ENCODE data around the gene GFRA1.

GFRA1 gene

GRCh38 chr10:116298586-116298985 lies 25.6 kb upstream of the GFRA1 start:
- Histone ChIP-seq H3K9ac (no peak overlapping the region), H3K4me3 (no peak overlapping the region), H3K36me3 (no peaks in the 10 kb centered on the region), H4K20me1 (no peaks in the 10 kb centered on the region), H3K9me3 (no peaks in the 10 kb centered on the region), H3K4me2 (no peak overlapping the region), H3K27ac (no peak overlapping the region), H3K4me1 (no peaks in the 10 kb centered on the region), H3K27me3 (no peaks in the 10 kb centered on the region)
- no peak for TF ChIP-seq Cebpa-rat (IDR thresholded peaks at IDR 0.05)

- no peak overlapping the region for H3K9ac ChIP-seq
- H3K27ac ChIP-seq = no peak overlapping the region
- no peaks in the 10 kb centered on the region for H3K36me3 ChIP-seq
- no peak for TF ChIP-seq Cebpa-rat (IDR thresholded peaks at IDR 0.05)
- no peaks in the 10 kb centered on the region for H3K4me1 ChIP-seq
- H3K4me3 ChIP-seq = no peak overlapping the region
- no peaks in the 10 kb centered on the region for H4K20me1 ChIP-seq
- H3K4me2 ChIP-seq = no peak overlapping the region
- H3K27me3 ChIP-seq = no peaks in the 10 kb centered on the region
- no peaks in the 10 kb centered on the region for H3K9me3 ChIP-seq
Measured at GRCh38 chr10:116296291-116296721, 23.3 kb upstream of the GFRA1 start.

GRCh38 chr10:116292493-116292892 lies 19.5 kb upstream of the GFRA1 start:
- H4K20me1 ChIP-seq = no peaks in the 10 kb centered on the region
- no peaks in the 10 kb centered on the region for H3K9me3 ChIP-seq
- H3K4me2 ChIP-seq = no peak overlapping the region
- no peak overlapping the region for H3K4me3 ChIP-seq
- H3K27me3 ChIP-seq = no peaks in the 10 kb centered on the region
- peaks cover 1% of the 10 kb centered on the region for H3K4me1 ChIP-seq
- H3K27ac ChIP-seq = no peak overlapping the region
- no peak for TF ChIP-seq Cebpa-rat (IDR thresholded peaks at IDR 0.05)
- H3K9ac ChIP-seq = no peak overlapping the region
- no peaks in the 10 kb centered on the region for H3K36me3 ChIP-seq

GRCh38 chr10:116289652-116290051 lies 16.6 kb upstream of the GFRA1 start:
- no peak overlapping the region for H3K9ac ChIP-seq
- no peaks in the 10 kb centered on the region for H3K27me3 ChIP-seq
- no peaks in the 10 kb centered on the region for H4K20me1 ChIP-seq
- H3K9me3 ChIP-seq = no peaks in the 10 kb centered on the region
- H3K36me3 ChIP-seq = no peaks in the 10 kb centered on the region
- peaks cover 13% of the 10 kb centered on the region for H3K4me1 ChIP-seq
- TF ChIP-seq Cebpa-rat (IDR thresholded peaks at IDR 0.05) = no peak
- no peak overlapping the region for H3K4me3 ChIP-seq
- H3K4me2 ChIP-seq = no peak overlapping the region
- no peak overlapping the region for H3K27ac ChIP-seq

GRCh38 chr10:116287906-116288501 lies 15.0 kb upstream of the GFRA1 start:
- no peak overlapping the region for H3K9ac ChIP-seq
- TF ChIP-seq Cebpa-rat (IDR thresholded peaks at IDR 0.05) = no peak
- no peaks in the 10 kb centered on the region for H4K20me1 ChIP-seq
- no peaks in the 10 kb centered on the region for H3K27me3 ChIP-seq
- no peak overlapping the region for H3K4me3 ChIP-seq
- no peaks in the 10 kb centered on the region for H3K36me3 ChIP-seq
- no peak overlapping the region for H3K27ac ChIP-seq
- peaks cover 13% of the 10 kb centered on the region for H3K4me1 ChIP-seq
- H3K4me2 ChIP-seq = no peak overlapping the region
- no peaks in the 10 kb centered on the region for H3K9me3 ChIP-seq

- no peak for TF ChIP-seq Cebpa-rat (IDR thresholded peaks at IDR 0.05)
- no peaks in the 10 kb centered on the region for H3K27me3 ChIP-seq
Measured at GRCh38 chr10:116286626-116287200, 13.7 kb upstream of the GFRA1 start.

GRCh38 chr10:116281775-116282174 lies 8.8 kb upstream of the GFRA1 start:
- Histone ChIP-seq H3K9ac (no peak overlapping the region), H3K4me1 (peaks cover 5% of the 10 kb centered on the region), H3K9me3 (no peaks in the 10 kb centered on the region), H3K27ac (no peak overlapping the region), H3K27me3 (no peaks in the 10 kb centered on the region), H4K20me1 (no peaks in the 10 kb centered on the region), H3K4me3 (no peak overlapping the region), H3K4me2 (no peak overlapping the region), H3K36me3 (no peaks in the 10 kb centered on the region)
- no peak for TF ChIP-seq Cebpa-rat (IDR thresholded peaks at IDR 0.05)

More at GRCh38 chr10:116286626-116287200, 13.7 kb upstream of the GFRA1 start:
- no peak overlapping the region for H3K27ac ChIP-seq
- H3K9me3 ChIP-seq = no peaks in the 10 kb centered on the region
- no peaks in the 10 kb centered on the region for H4K20me1 ChIP-seq
- peak overlapping the region; percentile 56 for H3K4me2 ChIP-seq
- H3K9ac ChIP-seq = no peak overlapping the region
- H3K4me1 ChIP-seq = peaks cover 13% of the 10 kb centered on the region
- no peak overlapping the region for H3K4me3 ChIP-seq
- H3K36me3 ChIP-seq = no peaks in the 10 kb centered on the region

GRCh38 chr10:116278846-116279245 lies 5.8 kb upstream of the GFRA1 start:
- Histone ChIP-seq H4K20me1 (no peaks in the 10 kb centered on the region), H3K4me2 (no peak overlapping the region), H3K36me3 (no peaks in the 10 kb centered on the region), H3K9ac (no peak overlapping the region), H3K4me1 (no peaks in the 10 kb centered on the region), H3K27me3 (peaks cover 24% of the 10 kb centered on the region), H3K27ac (no peak overlapping the region), H3K9me3 (peaks cover 9% of the 10 kb centered on the region), H3K4me3 (no peak overlapping the region)
- no peak for TF ChIP-seq Cebpa-rat (IDR thresholded peaks at IDR 0.05)

GRCh38 chr10:116276981-116277380 lies 4.0 kb upstream of the GFRA1 start:
- H3K4me1 ChIP-seq = peaks cover 16% of the 10 kb centered on the region; the same call in 1 of the 2 replicates
- TF ChIP-seq Cebpa-rat (IDR thresholded peaks at IDR 0.05) = no peak
- no peaks in the 10 kb centered on the region for H3K36me3 ChIP-seq

GRCh38 chr10:116274064-116274904 lies 1.3 kb upstream of the GFRA1 start:
- H4K20me1 ChIP-seq = no peaks in the 10 kb centered on the region
- no peak for TF ChIP-seq Cebpa-rat (IDR thresholded peaks at IDR 0.05)
- peak overlapping the region; percentile 4; the same call in 1 of the 2 replicates for H3K4me3 ChIP-seq
- H3K4me1 ChIP-seq = peaks cover 23% of the 10 kb centered on the region; the same call in 1 of the 2 replicates
- H3K4me2 ChIP-seq = peak overlapping the region; percentile 82; the same call in 1 of the 2 replicates
- H3K27ac ChIP-seq = no peak overlapping the region
- H3K9me3 ChIP-seq = peaks cover 45% of the 10 kb centered on the region
- H3K27me3 ChIP-seq = peaks cover 69% of the 10 kb centered on the region
- no peaks in the 10 kb centered on the region for H3K36me3 ChIP-seq
- no peak overlapping the region for H3K9ac ChIP-seq

More at GRCh38 chr10:116276981-116277380, 4.0 kb upstream of the GFRA1 start:
- no peak overlapping the region for H3K9ac ChIP-seq
- peaks cover 27% of the 10 kb centered on the region for H3K9me3 ChIP-seq
- no peak overlapping the region for H3K4me2 ChIP-seq
- no peak overlapping the region for H3K4me3 ChIP-seq
- H4K20me1 ChIP-seq = no peaks in the 10 kb centered on the region
- H3K27ac ChIP-seq = no peak overlapping the region
- peaks cover 42% of the 10 kb centered on the region for H3K27me3 ChIP-seq
